ENCODE measurements around the gene MAD1L1.

MAD1L1 gene

GRCh38 chr7:1859266-1860035 lies 373.3 kb downstream of the MAD1L1 start:
- no peak for TF ChIP-seq CTCF (conservative IDR thresholded peaks at IDR 0.05; ENCODE audit: low read length)
- DNase-seq (ENCODE audit: low read depth): no peak
- H3K4me3 ChIP-seq (ENCODE audit: low read length): no peak overlapping the region

- no peak overlapping the region for H3K4me3 ChIP-seq (ENCODE audit: low read length)
- no peak for TF ChIP-seq CTCF (conservative IDR thresholded peaks at IDR 0.05; ENCODE audit: low read length)
- no peak for DNase-seq (ENCODE audit: low read depth)
Observed at GRCh38 chr7:1858435-1859265, 374.1 kb downstream of the MAD1L1 start.

GRCh38 chr7:1857487-1858421 lies 375.0 kb downstream of the MAD1L1 start:
- no peak overlapping the region for H3K4me3 ChIP-seq (ENCODE audit: low read length)
- no peak for TF ChIP-seq CTCF (conservative IDR thresholded peaks at IDR 0.05; ENCODE audit: low read length)
- DNase-seq (ENCODE audit: low read depth): no peak

GRCh38 chr7:1856888-1857441 lies 375.8 kb downstream of the MAD1L1 start:
- DNase-seq (ENCODE audit: low read depth): no peak
- H3K4me3 ChIP-seq (ENCODE audit: low read length): no peak overlapping the region
- no peak for TF ChIP-seq CTCF (conservative IDR thresholded peaks at IDR 0.05; ENCODE audit: low read length)

GRCh38 chr7:1856161-1856887 lies 376.4 kb downstream of the MAD1L1 start:
- TF ChIP-seq CTCF (conservative IDR thresholded peaks at IDR 0.05; ENCODE audit: low read length): no peak
- no peak overlapping the region for H3K4me3 ChIP-seq (ENCODE audit: low read length)
- DNase-seq (ENCODE audit: low read depth): no peak

- no peak for DNase-seq (ENCODE audit: low read depth)
- no peak overlapping the region for H3K4me3 ChIP-seq (ENCODE audit: low read length)
- TF ChIP-seq CTCF (conservative IDR thresholded peaks at IDR 0.05; ENCODE audit: low read length): no peak
Observed at GRCh38 chr7:1855725-1856160, 377.0 kb downstream of the MAD1L1 start.
